ENCODE data around the gene KRT25. TPM values are rescaled to one million over a fixed set of nuclear protein-coding genes. Genes with fewer than 3 reads are reported as not detected.

The KRT25 gene
- total RNA-seq, 2 experiments from 2014 or later: not detected

GRCh38 chr17:40720899-40721298, 34.2 kb downstream of the KRT25 start:
- H3K9me3 ChIP-seq (ENCODE audit: low read length): no peaks in the 10 kb centered on the region
- no peak overlapping the region for H3K4me2 ChIP-seq (ENCODE audit: low read length)
- H3K9me2 ChIP-seq (ENCODE audit: insufficient read depth, low read length): no peaks in the 10 kb centered on the region
- POLR2A ChIA-PET: no interaction called here
- no peak overlapping the region for H3K27ac ChIP-seq (ENCODE audit: low read depth, low read length, poor library complexity, severe bottlenecking)
- no peak for DNase-seq (ENCODE audit: low spot score)
- intact Hi-C loops (cut with micrococcal nuclease; ENCODE audit: unreplicated experiment): no loop called here
- H3K79me2 ChIP-seq (ENCODE audit: insufficient read depth, low read depth, low read length): no peaks in the 10 kb centered on the region
- TF ChIP-seq CTCF (conservative IDR thresholded peaks at IDR 0.05; ENCODE audit: low read length) (no peak), EZH2phosphoT487 (IDR thresholded peaks at IDR 0.05; ENCODE audit: borderline replicate concordance, low read depth, low read length) (no peak)
- no peak overlapping the region for H2AFZ ChIP-seq (ENCODE audit: low read length)
- no TSS peak for BruUV-seq (replicated peaks)
- no peak overlapping the region for H3K4me3 ChIP-seq (ENCODE audit: low read depth, low read length, poor library complexity, severe bottlenecking)
- H3K4me1 ChIP-seq (ENCODE audit: insufficient read depth, low read length, poor library complexity, severe bottlenecking): no peaks in the 10 kb centered on the region
- CTCF ChIA-PET (ENCODE audit: unreplicated experiment): no interaction called here
- H3K36me3 ChIP-seq (ENCODE audit: insufficient read depth, low read length): no peaks in the 10 kb centered on the region
- no peaks in the 10 kb centered on the region for H4K20me1 ChIP-seq (ENCODE audit: insufficient read depth, low read length)

GRCh38 chr17:40718930-40719329, 36.2 kb downstream of the KRT25 start:
- no TSS peak for BruUV-seq (replicated peaks)
- intact Hi-C loops (cut with micrococcal nuclease; ENCODE audit: unreplicated experiment): no loop called here
- no peak for DNase-seq (ENCODE audit: low spot score)
- H2AFZ ChIP-seq (ENCODE audit: low read length): no peak overlapping the region
- ChIA-PET CTCF (ENCODE audit: unreplicated experiment) (no interaction called here), POLR2A (interaction anchor here (0.6 kb wide), 1 partner anchor 25 kb away, joined by 3 read pairs; no protein-coding TSS in a partner anchor)
- no peak overlapping the region for H3K27ac ChIP-seq (ENCODE audit: low read depth, low read length, poor library complexity, severe bottlenecking)
- no peaks in the 10 kb centered on the region for H4K20me1 ChIP-seq (ENCODE audit: insufficient read depth, low read length)
- H3K4me3 ChIP-seq (ENCODE audit: low read depth, low read length, poor library complexity, severe bottlenecking): no peak overlapping the region
- H3K36me3 ChIP-seq (ENCODE audit: insufficient read depth, low read length): no peaks in the 10 kb centered on the region
- H3K79me2 ChIP-seq (ENCODE audit: insufficient read depth, low read depth, low read length): no peaks in the 10 kb centered on the region
- no peak overlapping the region for H3K4me2 ChIP-seq (ENCODE audit: low read length)
- TF ChIP-seq CTCF (conservative IDR thresholded peaks at IDR 0.05; ENCODE audit: low read length) (no peak), EZH2phosphoT487 (IDR thresholded peaks at IDR 0.05; ENCODE audit: borderline replicate concordance, low read depth, low read length) (no peak)
- no peaks in the 10 kb centered on the region for H3K9me3 ChIP-seq (ENCODE audit: low read length)
- no peaks in the 10 kb centered on the region for H3K4me1 ChIP-seq (ENCODE audit: insufficient read depth, low read length, poor library complexity, severe bottlenecking)
- H3K9me2 ChIP-seq (ENCODE audit: insufficient read depth, low read length): no peaks in the 10 kb centered on the region

GRCh38 chr17:40717776-40718175, 37.4 kb downstream of the KRT25 start:
- Histone ChIP-seq H3K36me3 (ENCODE audit: insufficient read depth, low read length) (no peaks in the 10 kb centered on the region), H3K27ac (ENCODE audit: low read depth, low read length, poor library complexity, severe bottlenecking) (no peak overlapping the region), H2AFZ (ENCODE audit: low read length) (no peak overlapping the region), H3K9me2 (ENCODE audit: insufficient read depth, low read length) (no peaks in the 10 kb centered on the region), H3K4me3 (ENCODE audit: low read depth, low read length, poor library complexity, severe bottlenecking) (no peak overlapping the region), H4K20me1 (ENCODE audit: insufficient read depth, low read length) (no peaks in the 10 kb centered on the region), H3K9me3 (ENCODE audit: low read length) (no peaks in the 10 kb centered on the region), H3K4me1 (ENCODE audit: insufficient read depth, low read length, poor library complexity, severe bottlenecking) (no peaks in the 10 kb centered on the region), H3K79me2 (ENCODE audit: insufficient read depth, low read depth, low read length) (no peaks in the 10 kb centered on the region), H3K4me2 (ENCODE audit: low read length) (no peak overlapping the region)
- POLR2A ChIA-PET: no interaction called here
- intact Hi-C loops (cut with micrococcal nuclease; ENCODE audit: unreplicated experiment): no loop called here
- TF ChIP-seq EZH2phosphoT487 (IDR thresholded peaks at IDR 0.05; ENCODE audit: borderline replicate concordance, low read depth, low read length) (no peak), CTCF (conservative IDR thresholded peaks at IDR 0.05; ENCODE audit: low read length) (no peak)
- BruUV-seq (replicated peaks): no TSS peak
- CTCF ChIA-PET (ENCODE audit: unreplicated experiment): no interaction called here
- no peak for DNase-seq (ENCODE audit: low spot score)
